ENCODE measurements around the gene PRR5.

- no peak for TF ChIP-seq CTCF (IDR thresholded peaks at IDR 0.05; ENCODE audit: low read depth, low read length, poor library complexity, severe bottlenecking)
- no peak for TF ChIP-seq EZH2phosphoT487 (IDR thresholded peaks at IDR 0.05; ENCODE audit: borderline replicate concordance, low read length)
These were observed 1.5 kb upstream of the PRR5 start for GRCh38 chr22:44700456-44700855.

All from DOHH2 (cell line).